ENCODE measurements around the gene SPG7. TPM values are rescaled to one million over a fixed set of nuclear protein-coding genes. Genes with fewer than 3 reads are reported as not detected.

The SPG7 gene
- polyA plus RNA-seq, 1 donor from 2014 or later: 47.0 TPM

DNA sequence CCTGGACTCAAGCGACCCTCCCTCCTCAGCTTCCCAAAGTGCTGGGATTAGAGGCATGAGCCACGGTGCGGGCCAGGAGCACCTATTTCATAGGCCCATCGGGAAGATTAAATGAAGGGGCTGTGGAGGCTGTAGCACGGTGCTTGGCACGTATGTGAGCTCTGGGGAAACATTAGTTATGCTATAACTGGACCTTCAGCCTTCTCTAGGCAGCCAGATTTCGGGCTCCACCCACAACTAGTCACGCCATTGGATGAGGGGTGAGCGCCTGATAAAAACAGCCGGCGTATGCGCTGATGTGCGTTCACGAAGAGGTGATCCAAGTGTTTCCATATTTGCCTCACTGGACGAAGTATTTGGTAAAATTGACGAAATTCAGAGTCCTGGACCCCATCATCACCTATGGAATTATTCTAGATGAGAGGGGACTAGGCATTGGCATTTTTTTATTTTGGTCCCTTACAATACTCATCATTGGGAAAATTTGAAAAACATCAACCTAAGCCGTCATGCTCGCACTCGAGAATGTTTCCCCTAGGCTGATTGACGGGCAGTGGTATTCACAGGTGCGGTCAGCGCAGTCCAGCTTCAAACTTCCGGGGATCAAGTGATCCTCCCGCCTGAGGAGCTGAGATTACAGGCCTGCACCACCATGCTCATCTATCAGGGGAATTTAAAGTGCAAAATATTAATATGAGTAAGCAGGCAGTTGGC lies 16.1 kb upstream of the SPG7 start:
- Mint-ChIP-seq H3K9me3 (no peaks in the 10 kb centered on the region), H3K4me3 (peak overlapping the region in 3 of 4 donors; percentile 46 to 92 (median 86)), H3K36me3 (no peaks in the 10 kb centered on the region), H3K4me1 (peaks cover 18 to 30% (median 19%) of the 10 kb centered on the region in 3 donors), H3K27ac (peak overlapping the region; percentile 27 to 84 (median 55)), H3K27me3 (no peaks in the 10 kb centered on the region)

DNA sequence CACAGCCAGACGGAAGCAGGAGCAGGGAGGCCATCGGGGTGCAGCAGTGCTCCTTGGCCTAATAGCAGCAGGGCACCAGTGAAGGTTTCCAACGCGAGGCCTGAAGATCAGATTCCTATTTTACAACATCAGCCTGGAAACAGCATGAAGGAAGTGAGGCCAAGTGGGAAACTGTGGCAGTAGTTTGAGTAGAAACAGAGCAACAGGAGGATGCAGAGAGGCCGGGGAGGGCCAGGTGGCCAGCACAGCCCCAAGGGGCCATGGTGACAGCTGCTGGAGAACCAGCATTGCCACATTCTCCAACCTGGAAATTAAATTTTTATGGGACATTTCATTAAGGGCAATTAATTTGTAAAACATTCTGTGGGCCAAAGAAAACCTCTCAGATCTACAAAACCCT lies 14.4 kb upstream of the SPG7 start:
- no peaks in the 10 kb centered on the region for H3K36me3 Mint-ChIP-seq
- peaks cover 8 to 22% (median 12%) of the 10 kb centered on the region in 3 donors for H3K4me1 Mint-ChIP-seq
- H3K27ac Mint-ChIP-seq: no peak overlapping the region
- no peaks in the 10 kb centered on the region for H3K9me3 Mint-ChIP-seq
- peak overlapping the region in 1 of 4 donors; percentile 63 for H3K4me3 Mint-ChIP-seq
- H3K27me3 Mint-ChIP-seq: no peaks in the 10 kb centered on the region

- Mint-ChIP-seq H3K27ac (peak overlapping the region in 1 of 3 donors; percentile 40), H3K4me1 (peaks cover 5 to 17% (median 8%) of the 10 kb centered on the region in 3 donors), H3K36me3 (no peaks in the 10 kb centered on the region), H3K4me3 (peak overlapping the region in 1 of 4 donors; percentile 63), H3K27me3 (no peaks in the 10 kb centered on the region), H3K9me3 (no peaks in the 10 kb centered on the region)
These were observed 13.1 kb upstream of the SPG7 start for GRCh38 chr16:89495121-89495520.

DNA sequence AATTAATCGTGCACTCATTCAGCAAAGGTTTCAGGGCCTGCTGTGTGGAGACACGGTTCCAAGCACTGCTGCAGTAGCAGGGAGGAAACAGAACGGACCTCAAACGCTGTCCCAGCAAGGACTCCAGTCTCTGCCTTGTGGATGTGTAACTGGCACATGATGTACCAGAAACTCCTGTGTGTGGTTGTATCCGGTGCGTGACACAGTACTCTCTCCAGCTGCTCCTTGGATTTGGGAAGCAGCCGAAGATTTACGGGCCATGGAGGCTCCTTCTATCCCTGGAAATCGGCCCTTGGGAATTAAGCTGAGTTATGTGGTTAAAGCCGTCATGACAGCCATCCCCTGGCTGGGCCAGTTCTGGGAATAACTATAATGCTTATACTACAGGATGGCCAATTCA lies 9.4 kb upstream of the SPG7 start:
- H3K27me3 Mint-ChIP-seq: no peaks in the 10 kb centered on the region
- no peaks in the 10 kb centered on the region for H3K9me3 Mint-ChIP-seq
- H3K4me3 Mint-ChIP-seq: no peak overlapping the region
- H3K36me3 Mint-ChIP-seq: peaks cover 2% of the 10 kb centered on the region
- H3K27ac Mint-ChIP-seq: no peak overlapping the region
- peaks cover 0 to under 1% (median 0%) of the 10 kb centered on the region in 3 donors for H3K4me1 Mint-ChIP-seq

- Mint-ChIP-seq H3K27ac (peak overlapping the region in 2 of 3 donors; percentile 58 to 67), H3K9me3 (no peaks in the 10 kb centered on the region), H3K4me3 (no peak overlapping the region), H3K4me1 (peaks cover 0 to 4% (median 0%) of the 10 kb centered on the region in 3 donors), H3K36me3 (peaks cover 2% of the 10 kb centered on the region), H3K27me3 (no peaks in the 10 kb centered on the region)
These were observed 8.4 kb upstream of the SPG7 start for GRCh38 chr16:89499767-89500166.

- Mint-ChIP-seq H3K27me3 (no peaks in the 10 kb centered on the region), H3K27ac (peak overlapping the region; percentile 39 to 88 (median 45)), H3K4me1 (peaks cover 9 to 18% (median 16%) of the 10 kb centered on the region in 3 donors)
These were observed 5.9 kb upstream of the SPG7 start for GRCh38 chr16:89502081-89502843.

GRCh38 chr16:89504091-89504490 lies 4.1 kb upstream of the SPG7 start:
- Mint-ChIP-seq H3K4me1 (peaks cover 15 to 21% (median 20%) of the 10 kb centered on the region in 3 donors), H3K27me3 (no peaks in the 10 kb centered on the region), H3K36me3 (peaks cover 2% of the 10 kb centered on the region), H3K27ac (peak overlapping the region in 1 of 3 donors; percentile 57), H3K4me3 (peak overlapping the region in 2 of 4 donors; percentile 22 to 46), H3K9me3 (no peaks in the 10 kb centered on the region)

More at GRCh38 chr16:89502081-89502843, 5.9 kb upstream of the SPG7 start:
- Mint-ChIP-seq H3K36me3 (peaks cover 2% of the 10 kb centered on the region), H3K9me3 (no peaks in the 10 kb centered on the region), H3K4me3 (no peak overlapping the region)

- H3K9me3 Mint-ChIP-seq: no peaks in the 10 kb centered on the region
- peak overlapping the region; percentile 57 to 93 (median 83) for H3K27ac Mint-ChIP-seq
- H3K4me1 Mint-ChIP-seq: peaks cover 16 to 21% (median 21%) of the 10 kb centered on the region in 3 donors
- H3K36me3 Mint-ChIP-seq: peaks cover 2% of the 10 kb centered on the region
- H3K4me3 Mint-ChIP-seq: peak overlapping the region; percentile 58 to 90 (median 82)
- H3K27me3 Mint-ChIP-seq: no peaks in the 10 kb centered on the region
These were observed 2.7 kb upstream of the SPG7 start for GRCh38 chr16:89505204-89506112.

GRCh38 chr16:89506113-89506504 lies 2.1 kb upstream of the SPG7 start:
- Mint-ChIP-seq H3K27ac (peak overlapping the region; percentile 57 to 93 (median 90)), H3K27me3 (no peaks in the 10 kb centered on the region), H3K36me3 (peaks cover 2% of the 10 kb centered on the region), H3K4me1 (peaks cover 16 to 21% (median 21%) of the 10 kb centered on the region in 3 donors), H3K9me3 (no peaks in the 10 kb centered on the region), H3K4me3 (peak overlapping the region; percentile 58 to 90 (median 82))

DNA sequence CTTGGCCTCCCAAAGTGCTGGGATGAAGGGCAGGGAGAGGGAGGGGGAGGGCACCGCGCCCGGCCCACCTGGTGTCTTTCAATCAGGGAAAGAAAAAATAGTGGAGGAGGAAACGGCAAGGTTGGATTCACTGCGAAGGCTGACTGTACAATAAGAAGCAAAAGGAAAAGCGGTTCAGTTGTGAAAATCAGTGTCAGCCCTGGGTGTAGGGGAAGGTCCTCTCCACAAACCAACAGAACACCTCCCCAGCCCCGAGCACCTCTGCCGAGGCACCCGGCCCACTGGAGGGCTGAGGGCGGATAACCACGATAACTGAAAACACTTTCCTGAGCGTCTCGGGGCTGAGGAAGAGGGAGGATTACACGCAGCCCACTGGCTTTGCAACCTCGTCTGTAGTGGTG lies 1.4 kb upstream of the SPG7 start:
- peak overlapping the region; percentile 57 to 81 (median 80) for H3K27ac Mint-ChIP-seq
- no peaks in the 10 kb centered on the region for H3K36me3 Mint-ChIP-seq
- no peaks in the 10 kb centered on the region for H3K27me3 Mint-ChIP-seq
- peak overlapping the region; percentile 77 to 87 (median 84) for H3K4me3 Mint-ChIP-seq
- peaks cover 16 to 21% (median 21%) of the 10 kb centered on the region in 3 donors for H3K4me1 Mint-ChIP-seq
- no peaks in the 10 kb centered on the region for H3K9me3 Mint-ChIP-seq

DNA sequence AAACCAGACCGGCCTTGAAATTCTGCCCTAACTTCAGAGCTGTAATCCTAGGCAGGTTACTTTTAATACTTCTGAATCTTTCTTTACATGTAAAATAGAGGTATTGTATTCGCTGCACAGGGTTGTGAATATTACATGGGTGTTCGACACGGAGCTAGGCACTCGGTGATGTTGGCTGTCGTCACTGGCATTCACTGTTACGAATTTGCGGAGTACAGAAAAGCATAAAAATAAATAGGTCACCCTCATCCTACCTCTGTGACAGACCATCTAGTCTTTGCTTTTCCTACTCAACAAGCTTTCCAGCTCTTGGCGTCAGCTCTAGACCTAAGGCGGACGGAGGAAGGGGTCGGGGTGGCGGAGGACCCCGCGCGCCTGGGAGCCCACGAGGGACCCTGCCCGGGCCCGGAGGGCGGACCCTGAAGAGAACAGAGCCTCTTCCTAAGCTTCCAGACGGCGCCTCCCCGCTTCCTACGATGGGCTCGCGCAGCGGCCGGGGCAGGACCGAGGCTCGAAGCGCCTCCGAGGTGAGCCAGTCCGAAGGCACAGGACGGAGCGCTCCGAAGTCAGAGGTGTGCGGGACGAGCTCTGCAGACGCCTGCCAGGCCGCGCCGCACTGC lies 879 bp upstream of the SPG7 start:
- Mint-ChIP-seq H3K4me1 (peaks cover 16 to 21% (median 21%) of the 10 kb centered on the region in 3 donors), H3K27me3 (no peaks in the 10 kb centered on the region), H3K9me3 (no peaks in the 10 kb centered on the region), H3K27ac (peak overlapping the region; percentile 57 to 81 (median 80)), H3K4me3 (peak overlapping the region; percentile 77 to 87 (median 84)), H3K36me3 (no peaks in the 10 kb centered on the region)

DNA sequence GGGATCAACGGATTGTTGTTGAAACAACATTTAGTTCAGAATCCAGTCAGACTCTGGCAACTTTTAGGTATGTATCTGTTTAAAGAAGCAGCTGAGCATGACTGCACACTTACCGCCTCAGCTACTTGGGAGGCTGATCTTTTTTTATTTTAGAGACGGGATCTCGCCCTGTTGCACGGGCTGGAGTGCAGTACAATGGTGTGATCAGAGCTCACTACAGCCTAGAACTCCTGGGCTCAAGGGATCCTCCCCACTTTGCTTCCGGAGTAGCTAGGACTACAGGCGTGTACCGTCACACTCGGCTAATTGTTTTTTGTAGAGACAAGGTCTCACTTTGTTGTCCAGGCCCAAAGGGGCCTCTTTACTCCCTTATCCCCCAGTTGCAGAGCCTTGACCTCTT lies 2.3 kb downstream of the SPG7 start:
- H3K4me1 Mint-ChIP-seq: peaks cover 8 to 19% (median 14%) of the 10 kb centered on the region in 3 donors
- H3K9me3 Mint-ChIP-seq: no peaks in the 10 kb centered on the region
- peak overlapping the region in 1 of 3 donors; percentile 98 for H3K27ac Mint-ChIP-seq
- H3K4me3 Mint-ChIP-seq: peak overlapping the region in 1 of 4 donors; percentile 85
- H3K27me3 Mint-ChIP-seq: no peaks in the 10 kb centered on the region
- peaks cover 4% of the 10 kb centered on the region for H3K36me3 Mint-ChIP-seq

DNA sequence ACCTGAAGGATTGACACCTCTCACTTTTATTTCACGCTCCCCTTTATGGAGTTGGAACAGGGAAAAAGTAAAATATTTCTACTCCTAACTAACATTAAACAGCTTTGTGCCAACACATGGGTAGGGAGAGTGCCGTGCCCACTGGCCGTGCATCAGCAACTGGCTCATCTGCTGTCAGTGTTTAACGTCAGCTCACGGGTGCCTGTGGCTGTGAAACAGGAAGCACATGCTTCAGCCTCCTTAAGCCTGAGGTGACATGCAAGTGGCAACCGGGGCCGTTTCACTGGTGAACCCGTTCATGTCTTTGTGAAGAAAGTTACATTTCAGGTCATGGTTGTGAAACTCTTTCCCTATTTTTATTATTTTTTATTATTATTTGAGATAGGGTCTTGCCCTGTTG lies 3.2 kb downstream of the SPG7 start:
- H3K27ac Mint-ChIP-seq: peak overlapping the region in 2 of 3 donors; percentile 78 to 98
- H3K27me3 Mint-ChIP-seq: no peaks in the 10 kb centered on the region
- peaks cover 6 to 14% (median 6%) of the 10 kb centered on the region in 3 donors for H3K4me1 Mint-ChIP-seq
- H3K36me3 Mint-ChIP-seq: peaks cover 4% of the 10 kb centered on the region
- peak overlapping the region in 2 of 4 donors; percentile 66 to 85 for H3K4me3 Mint-ChIP-seq
- no peaks in the 10 kb centered on the region for H3K9me3 Mint-ChIP-seq

- peaks cover 2 to 10% (median 6%) of the 10 kb centered on the region in 3 donors for H3K4me1 Mint-ChIP-seq
- H3K4me3 Mint-ChIP-seq: no peak overlapping the region
- no peaks in the 10 kb centered on the region for H3K9me3 Mint-ChIP-seq
- H3K27ac Mint-ChIP-seq: no peak overlapping the region
- H3K27me3 Mint-ChIP-seq: no peaks in the 10 kb centered on the region
- H3K36me3 Mint-ChIP-seq: peaks cover 4% of the 10 kb centered on the region
These were observed 4.2 kb downstream of the SPG7 start for GRCh38 chr16:89512453-89512852.

Data from IgD-negative memory B cell (primary cell).